GM23338 (cell line): ENCODE measurements around the gene REEP3. TPM values are rescaled to one million over a fixed set of nuclear protein-coding genes. Genes with fewer than 3 reads are reported as not detected.
A peak's percentile ranks its signal among the peaks of the same experiment; 100 is the strongest.

Experiments
- ATAC-seq: fragments of 200-7000 bp; cut with Tn5 transposase; 3 replicates; pipeline ENCODE4 v1.9.1; 2020
- DNase-seq: peaks from one replicate; pipeline ENCODE4 v3.0.0-alpha.2; 2015; ENCODE audit warnings: low spot score
- H2AFZ ChIP-seq: fragments of 200-600 bp; sonication (generic); 2 replicates; pipeline ENCODE4 v1.8.0; 2016; ENCODE audit warnings: antibody characterized with exemption, mild to moderate bottlenecking, moderate library complexity
- H3F3A ChIP-seq: fragments of 200-600 bp; sonication (generic); replicated peaks from 2 replicates; pipeline ENCODE4 v1.8.0; 2017; ENCODE audit warnings: antibody characterized with exemption, mixed run types, low read depth
- H3K27ac ChIP-seq: fragments of 200-600 bp; sonication (generic); 2 replicates; pipeline ENCODE4 v1.6.1; 2016; ENCODE audit warnings: low read depth
- H3K27me3 ChIP-seq: fragments of 200-600 bp; sonication (generic); 2 replicates; pipeline ENCODE4 v1.8.0; 2016; ENCODE audit warnings: mild to moderate bottlenecking, mixed run types, moderate library complexity; ENCODE audit not compliant: insufficient read depth
- H3K36me3 ChIP-seq: fragments of 200-600 bp; sonication (generic); 2 replicates; pipeline ENCODE4 v1.8.0; 2016; ENCODE audit warnings: mild to moderate bottlenecking; ENCODE audit not compliant: insufficient read depth
- H3K4me1 ChIP-seq: fragments of 200-600 bp; sonication (generic); 2 replicates; pipeline ENCODE4 v1.8.0; 2016; ENCODE audit warnings: mild to moderate bottlenecking, moderate library complexity; ENCODE audit not compliant: insufficient read depth
- H3K4me2 ChIP-seq: fragments of 200-600 bp; sonication (generic); 2 replicates; pipeline ENCODE4 v1.7.1; 2017; ENCODE audit warnings: mixed run types
- H3K4me3 ChIP-seq: fragments of 200-600 bp; sonication (generic); 2 replicates; pipeline ENCODE4 v1.6.1; 2016; ENCODE audit warnings: mixed run types
- H3K79me2 ChIP-seq: fragments of 200-600 bp; sonication (generic); replicated peaks from 2 replicates; pipeline ENCODE4 v1.8.0; 2017; ENCODE audit warnings: mild to moderate bottlenecking; ENCODE audit not compliant: insufficient read depth
- H3K9me2 ChIP-seq: fragments of 200-600 bp; sonication (generic); 2 replicates; pipeline ENCODE4 v1.8.0; 2017; ENCODE audit not compliant: insufficient read depth
- H4K20me1 ChIP-seq: fragments of 200-600 bp; sonication (generic); replicated peaks from 2 replicates; pipeline ENCODE4 v1.8.0; 2017; ENCODE audit warnings: mild to moderate bottlenecking; ENCODE audit not compliant: insufficient read depth
- H3K27ac Mint-ChIP-seq: 2 replicates; pipeline ENCODE4 v1.8.0; 2020; ENCODE audit warnings: inconsistent platforms, mild to moderate bottlenecking, moderate library complexity, mixed read lengths
- H3K27me3 Mint-ChIP-seq: 3 replicates; pipeline ENCODE4 v1.8.0; 2022; ENCODE audit warnings: low read depth, mild to moderate bottlenecking, moderate library complexity, mixed read lengths, inconsistent platforms; ENCODE audit not compliant: insufficient read depth, poor library complexity
- H3K36me3 Mint-ChIP-seq: 3 replicates; pipeline ENCODE4 v1.8.0; 2021; ENCODE audit warnings: low read depth, mild to moderate bottlenecking, inconsistent platforms, moderate library complexity, mixed read lengths
- H3K4me1 Mint-ChIP-seq: 3 replicates; pipeline ENCODE4 v1.8.0; 2020; ENCODE audit warnings: mild to moderate bottlenecking, inconsistent platforms, mixed read lengths
- H3K4me3 Mint-ChIP-seq: 3 replicates; pipeline ENCODE4 v1.8.0; 2021; ENCODE audit warnings: moderate library complexity, mild to moderate bottlenecking, inconsistent platforms, mixed read lengths
- H3K9me3 Mint-ChIP-seq: 3 replicates; pipeline ENCODE4 v1.8.0; 2020; ENCODE audit warnings: moderate library complexity, mild to moderate bottlenecking, inconsistent platforms, mixed read lengths
- CREB1 ChIP-seq: fragments of 250-450 bp; sonication (Bioruptor Pico); IDR thresholded peaks from 2 replicates; pipeline ENCODE4 v1.5.0; 2020; ENCODE audit warnings: low read depth, mild to moderate bottlenecking, moderate library complexity
- CTCF ChIP-seq, 2 experiments: fragments of 200-600 bp in 1 of 2; sonication (generic) in 1 of 2; conservative IDR thresholded peaks; 2 replicates each; pipeline versions ENCODE4 v1.5.1 to v1.6.1; 2016 to 2017; ENCODE audit warnings: antibody characterized with exemption in 2 of 2, low read depth in 2 of 2, mild to moderate bottlenecking in 2 of 2, moderate library complexity in 1 of 2
- ETS1 ChIP-seq: IDR thresholded peaks from 2 replicates; pipeline ENCODE4 v1.6.1; 2016; ENCODE audit warnings: antibody characterized with exemption
- EZH2 ChIP-seq: fragments of 200-600 bp; sonication (generic); IDR thresholded peaks from one replicate; pipeline ENCODE4 v1.8.0; 2017; ENCODE audit warnings: antibody characterized with exemption, mild to moderate bottlenecking, low read depth; ENCODE audit not compliant: unreplicated experiment
- EZH2phosphoT487 ChIP-seq: fragments of 200-600 bp; sonication (generic); IDR thresholded peaks from one replicate; pipeline ENCODE4 v1.8.1; 2018; ENCODE audit warnings: antibody characterized with exemption; ENCODE audit not compliant: unreplicated experiment
- JUNB ChIP-seq: IDR thresholded peaks from one replicate; pipeline ENCODE4 v1.6.1; 2016; ENCODE audit warnings: antibody characterized with exemption; ENCODE audit not compliant: unreplicated experiment
- STAT1 ChIP-seq: IDR thresholded peaks from one replicate; pipeline ENCODE4 v1.6.1; 2016; ENCODE audit warnings: antibody characterized with exemption; ENCODE audit not compliant: unreplicated experiment
- ZNF114 ChIP-seq: fragments of 250-450 bp; sonication (Bioruptor Pico); IDR thresholded peaks from 2 replicates; pipeline ENCODE4 v1.5.0; 2020; ENCODE audit warnings: mild to moderate bottlenecking, moderate library complexity
- ZNF462 ChIP-seq: fragments of 250-450 bp; sonication (Bioruptor Pico); IDR thresholded peaks from 2 replicates; pipeline ENCODE4 v1.5.0; 2020; ENCODE audit warnings: mild to moderate bottlenecking, moderate library complexity
- polyA plus RNA-seq: library from polyadenylated mRNA; unstranded; fragments of >200 nt; fragmentation: Nextera tagmentation; extraction: Ambion mirVana; gene quantifications from 2 replicates; pipeline ENCODE4 v1.2.1, GENCODE V29; 2016
- total RNA-seq: library from RNA; depleted of rRNA; stranded (reverse); fragments of >200 nt; shearing (Covaris generic); gene quantifications from 2 replicates; pipeline ENCODE4 v1.2.3, GENCODE V29; 2014

REEP3 gene
- total and polyA plus RNA-seq, 2 experiments from 2014 or later, result 29.5 to 48.7 TPM

- TF ChIP-seq CTCF (conservative IDR thresholded peaks at IDR 0.05; ENCODE audit: low read depth in 2 of 2) (no peak), CREB1 (no peak), EZH2phosphoT487 (no peak), JUNB (no peak), EZH2 (no peak), ETS1 (no peak), ZNF114 (CRISPR knock-in tag) (no peak)
These were observed 62.2 kb downstream of the REEP3 start (continued) for GRCh38 chr10:63583397-63583796.

- DNase-seq (no peak), ATAC-seq (no peak)
- H3K4me1 ChIP-seq, result peaks cover 15% of the 10 kb centered on the region
- H4K20me1 ChIP-seq, result 0 out of 2 replicates have a peak, but pooled peaks cover 8% of the 10 kb centered on the region
- H3K4me3 ChIP-seq, result no peak overlapping the region
- Mint-ChIP-seq H3K9me3 (no peaks in the 10 kb centered on the region), H3K27ac (no peak overlapping the region), H3K27me3 (peaks cover 1% of the 10 kb centered on the region), H3K4me1 (peaks cover 5% of the 10 kb centered on the region), H3K4me3 (no peak overlapping the region), H3K36me3 (no peaks in the 10 kb centered on the region)
- H3F3A ChIP-seq, result no peaks in the 10 kb centered on the region
- H3K4me2 ChIP-seq, result no peak overlapping the region
- H3K27ac ChIP-seq, result peak overlapping the region; percentile 60; the same call in 1 of the 2 replicates
- no peaks in the 10 kb centered on the region for H3K27me3 ChIP-seq
- no peaks in the 10 kb centered on the region for H3K36me3 ChIP-seq
- H3K9me2 ChIP-seq, result no peaks in the 10 kb centered on the region
- no peak overlapping the region for H2AFZ ChIP-seq
- H3K79me2 ChIP-seq, result peaks cover 35% of the 10 kb centered on the region
- TF ChIP-seq EZH2 (no peak), CTCF (conservative IDR thresholded peaks at IDR 0.05; ENCODE audit: low read depth in 2 of 2) (no peak), ZNF462 (CRISPR knock-in tag) (no peak), STAT1 (no peak), JUNB (no peak)
These were observed 62.9 kb downstream of the REEP3 start for GRCh38 chr10:63583909-63584724.
